Measurements from ENCODE around the gene REG1B.

The REG1B gene

GRCh38 chr2:79039944-79040343, 47.8 kb downstream of the REG1B start:
- H3K4me1 ChIP-seq (ENCODE audit: control insufficient read depth, low read depth, low read length) = no peaks in the 10 kb centered on the region
- no peaks in the 10 kb centered on the region for H3K36me3 ChIP-seq (ENCODE audit: control insufficient read depth, insufficient read depth, low read length)
- no peak overlapping the region for H3K4ac ChIP-seq (ENCODE audit: low read depth, low read length)
- no peaks in the 10 kb centered on the region for H3K27me3 ChIP-seq (ENCODE audit: insufficient read depth, low read length, poor library complexity)
- no peak overlapping the region for H2AK5ac ChIP-seq (ENCODE audit: low read length)
- H3K56ac ChIP-seq (ENCODE audit: low read length) = no peak overlapping the region
- H3K4me3 ChIP-seq (ENCODE audit: low read length) = no peak overlapping the region
- H4K5ac ChIP-seq (ENCODE audit: low read length) = no peak overlapping the region
- H3K9ac ChIP-seq (ENCODE audit: low read length) = no peak overlapping the region
- no peak overlapping the region for H3K4me2 ChIP-seq (ENCODE audit: low read length)
- H3K79me2 ChIP-seq (ENCODE audit: control insufficient read depth, insufficient read depth, low read length) = no peaks in the 10 kb centered on the region
- DNase-seq = no peak
- no peak overlapping the region for H3K23ac ChIP-seq (ENCODE audit: low read length)
- H2BK15ac ChIP-seq (replicated peaks; ENCODE audit: low read depth) = no peak overlapping the region
- no peak overlapping the region for H3K18ac ChIP-seq (ENCODE audit: low read length)
- no peak overlapping the region for H4K8ac ChIP-seq (ENCODE audit: low read depth, low read length)
- H2BK5ac ChIP-seq (ENCODE audit: low read length) = no peak overlapping the region
- no peak overlapping the region for H2BK120ac ChIP-seq (ENCODE audit: low read depth, low read length)
- no peak overlapping the region for H3K27ac ChIP-seq (ENCODE audit: low read depth, low read length)
- no CpG with 5 or more reads among the region's 3 CpGs for WGBS (ENCODE audit: extremely low coverage, insufficient coverage, low lambda C conversion rate)
- no peaks in the 10 kb centered on the region for H3K79me1 ChIP-seq (ENCODE audit: low read length)
